ENCODE results near the gene FAM120C. TPM values are rescaled to one million over a fixed set of nuclear protein-coding genes. Genes with fewer than 3 reads are reported as not detected.

Gene FAM120C
- total and polyA plus RNA-seq, 2 of the 4 experiments (the other 2 are of a cell fraction), result 3.4 to 3.6 TPM

DNA sequence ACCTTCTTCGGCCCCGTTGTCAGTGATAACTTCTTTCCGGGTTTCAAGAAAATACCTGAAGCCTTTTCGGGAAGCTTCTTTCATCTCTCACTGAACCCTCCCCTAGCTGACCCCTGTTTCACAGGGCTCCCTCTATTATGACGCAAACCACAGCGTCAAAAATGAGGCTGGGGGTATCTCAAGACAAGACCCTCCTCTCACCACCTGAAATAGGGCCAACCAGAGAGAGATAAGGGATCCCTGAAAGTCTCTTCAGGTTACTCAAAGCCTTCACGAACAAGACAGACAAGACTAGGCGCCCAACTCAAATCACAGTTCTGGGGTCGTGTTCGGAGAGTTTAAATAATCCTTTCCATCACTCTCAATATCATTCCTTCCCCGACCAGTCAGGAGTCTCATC is 140.0 kb downstream of the FAM120C start (continued):
- TF ChIP-seq SMC3 (IDR thresholded peaks at IDR 0.05; ENCODE audit: low read depth, low read length), result no peak

DNA sequence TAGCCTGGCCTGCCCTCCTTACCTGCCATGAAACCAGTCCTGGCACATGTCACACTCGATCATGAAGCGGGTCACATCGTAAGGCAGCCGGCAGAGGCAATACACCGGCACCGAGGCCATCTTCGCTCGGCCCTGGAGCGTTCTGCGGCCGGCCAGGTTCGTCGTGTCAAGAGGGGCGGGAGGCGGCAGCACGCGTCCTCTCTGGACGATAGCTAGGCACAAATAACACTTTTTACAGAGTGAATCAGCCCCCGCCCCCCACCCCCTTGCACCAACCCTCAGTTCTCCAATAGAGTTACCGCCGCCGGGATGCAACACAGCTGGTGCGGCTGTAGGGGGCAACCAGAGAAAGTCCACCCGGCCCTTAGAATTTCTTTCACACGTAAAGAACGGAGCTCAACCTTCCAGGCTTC is 140.4 kb downstream of the FAM120C start:
- CTCF ChIA-PET, result interaction anchor here (0.8 to 1.2 kb wide), 2 partner anchors 13 to 17 kb away, joined by 3 to 4 read pairs; no protein-coding TSS in a partner anchor
- Histone ChIP-seq H4K91ac (ENCODE audit: insufficient read depth, low read depth, low read length) (no peak overlapping the region), H3K9me1 (ENCODE audit: insufficient read depth, low read length) (0 out of 2 replicates have a peak, but pooled peaks cover 4% of the 10 kb centered on the region), H3K36me3 (ENCODE audit: control insufficient read depth, insufficient read depth, low read length) (peaks cover 4% of the 10 kb centered on the region), H4K20me1 (ENCODE audit: insufficient read depth, low read length) (no peaks in the 10 kb centered on the region), H4K8ac (ENCODE audit: low read depth in 2 of 2, low read length in 2 of 2) (no peak overlapping the region), H3K23ac (ENCODE audit: low read depth, low read length) (0 out of 2 replicates have a peak overlapping the region, but pooled peaks have one; percentile 40), H4K5ac (ENCODE audit: low read depth, low read length) (no peak overlapping the region), H3K27ac (ENCODE audit: insufficient read depth, low read length) (peak overlapping the region; percentile 53), H2BK120ac (ENCODE audit: low read depth, low read length) (no peak overlapping the region), H3K4me2 (ENCODE audit: low read depth, low read length) (peak overlapping the region; percentile 80), H3K79me1 (ENCODE audit: low read depth in 1 of 2, low read length in 2 of 2) (peaks cover 0 to 6% of the 10 kb centered on the region in 2 experiments; a peak in 1 of 4 replicates), H3K4ac (ENCODE audit: low read depth, low read length) (no peak overlapping the region), H2AK9ac (replicated peaks; ENCODE audit: low read depth, low read length, poor library complexity) (peak overlapping the region; percentile 86), H3K4me1 (ENCODE audit: control insufficient read depth, insufficient read depth, low read length) (no peaks in the 10 kb centered on the region; the same call in 1 of the 2 replicates), H3K18ac (ENCODE audit: low read depth, low read length) (no peak overlapping the region), H3K56ac (ENCODE audit: extremely low read depth, insufficient read depth, low read length) (no peak overlapping the region), H3K9ac (ENCODE audit: low read depth, low read length) (peak overlapping the region; percentile 91; the same call in 1 of the 2 replicates), H3K4me3 (ENCODE audit: insufficient read depth, low read depth, low read length) (peak overlapping the region; percentile 100), H2BK15ac (ENCODE audit: low read depth, low read length) (no peak overlapping the region), H2AFZ (replicated peaks; ENCODE audit: low read length, poor library complexity) (peak overlapping the region; percentile 84), H2BK20ac (ENCODE audit: low read depth, low read length) (no peak overlapping the region), H2BK5ac (ENCODE audit: low read depth, low read length, poor library complexity, severe bottlenecking) (no peak overlapping the region), H3K9me3 (ENCODE audit: control insufficient read depth, insufficient read depth, low read length) (no peaks in the 10 kb centered on the region), H3K14ac (replicated peaks; ENCODE audit: low read depth, low read length) (no peak overlapping the region), H2AK5ac (ENCODE audit: low read depth, low read length) (no peak overlapping the region), H3K27me3 (ENCODE audit: control insufficient read depth, insufficient read depth, low read length) (no peaks in the 10 kb centered on the region)
- POLR2A ChIA-PET (ENCODE audit: unreplicated experiment), result no interaction called here
- WGBS, 2 experiments (ENCODE audit: extremely low coverage in 2 of 2, insufficient read length in 1 of 2), result 46% methylated on average over 13 of the region's 26 CpGs; no CpG with 5 or more reads in 1 of the 2 experiments
- DNase-seq (peak; percentile 63), ATAC-seq (ENCODE audit: low read depth) (peak; percentile 44)
- dilution Hi-C loops (cut with HindIII; ENCODE audit: low sequenced_read_pairs, unreplicated experiment) (no loop called here), intact Hi-C loops (cut with micrococcal nuclease) (loop anchor here (1.0 to 5.0 kb wide), 3 partner anchors 140 to 398 kb away; partner anchors contain the start of genes FAM120C and TSR2), in situ Hi-C loops (cut with MboI; ENCODE audit: low sequenced_read_pairs) (loop anchor here (25.0 kb wide), 1 partner anchor 395 kb away; the partner anchor contains the start of gene TSR2)
- BruUV-seq (replicated peaks), result no TSS peak
- no peak for TF ChIP-seq RCOR1 (IDR thresholded peaks at IDR 0.05; ENCODE audit: insufficient replicate concordance, low read length)
- TF ChIP-seq FOS (IDR thresholded peaks at IDR 0.05; ENCODE audit: low read depth, low read length), result no peak
- TF ChIP-seq NFE2L2 (IDR thresholded peaks at IDR 0.05; ENCODE audit: low read depth, low read length), result no peak
- TF ChIP-seq, protein P1, sequence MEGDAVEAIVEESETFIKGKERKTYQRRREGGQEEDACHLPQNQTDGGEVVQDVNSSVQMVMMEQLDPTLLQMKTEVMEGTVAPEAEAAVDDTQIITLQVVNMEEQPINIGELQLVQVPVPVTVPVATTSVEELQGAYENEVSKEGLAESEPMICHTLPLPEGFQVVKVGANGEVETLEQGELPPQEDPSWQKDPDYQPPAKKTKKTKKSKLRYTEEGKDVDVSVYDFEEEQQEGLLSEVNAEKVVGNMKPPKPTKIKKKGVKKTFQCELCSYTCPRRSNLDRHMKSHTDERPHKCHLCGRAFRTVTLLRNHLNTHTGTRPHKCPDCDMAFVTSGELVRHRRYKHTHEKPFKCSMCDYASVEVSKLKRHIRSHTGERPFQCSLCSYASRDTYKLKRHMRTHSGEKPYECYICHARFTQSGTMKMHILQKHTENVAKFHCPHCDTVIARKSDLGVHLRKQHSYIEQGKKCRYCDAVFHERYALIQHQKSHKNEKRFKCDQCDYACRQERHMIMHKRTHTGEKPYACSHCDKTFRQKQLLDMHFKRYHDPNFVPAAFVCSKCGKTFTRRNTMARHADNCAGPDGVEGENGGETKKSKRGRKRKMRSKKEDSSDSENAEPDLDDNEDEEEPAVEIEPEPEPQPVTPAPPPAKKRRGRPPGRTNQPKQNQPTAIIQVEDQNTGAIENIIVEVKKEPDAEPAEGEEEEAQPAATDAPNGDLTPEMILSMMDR (conservative IDR thresholded peaks at IDR 0.05; ENCODE audit: low read depth, low read length), result peak; percentile 38
- TF ChIP-seq SMC3 (IDR thresholded peaks at IDR 0.05; ENCODE audit: low read depth, low read length), result peak; percentile 19; the same call in 1 of the 2 replicates
- TF ChIP-seq MAFK (IDR thresholded peaks at IDR 0.05; ENCODE audit: low read depth, low read length), result no peak
- peak; percentile 39 for TF ChIP-seq RAD21 (IDR thresholded peaks at IDR 0.05; ENCODE audit: low read length)

Measured in IMR-90 (cell line).